Lower lobe of right lung (tissue), 2 donors: ENCODE data around the gene ZMYND19. TPM values are rescaled to one million over a fixed set of nuclear protein-coding genes. Genes with fewer than 3 reads are reported as not detected.
"Not testable (repeated sequence)": the region's sequence is repeated elsewhere in the genome, so short reads cannot be mapped to it uniquely, and the experiment has no call there.

Experiments
- ATAC-seq, 2 donors: fragments of 200-7000 bp; cut with Tn5 transposase; one replicate each; pipeline ENCODE4 v1.9.1; 2020 to 2022; ENCODE audit warnings: mild to moderate bottlenecking in 2 of 2, moderate library complexity in 2 of 2
- DNase-seq: peaks from one replicate; pipeline ENCODE4 v3.0.0-alpha.2; 2020
- H3K27ac ChIP-seq: fragments of 200-600 bp; one replicate; pipeline ENCODE4 v1.8.0; 2022
- H3K27me3 ChIP-seq: fragments of 200-600 bp; one replicate; pipeline ENCODE4 v1.8.0; 2022; ENCODE audit warnings: low read depth
- H3K36me3 ChIP-seq: fragments of 200-600 bp; one replicate; pipeline ENCODE4 v1.8.0; 2022; ENCODE audit warnings: mild to moderate bottlenecking
- H3K4me1 ChIP-seq: fragments of 200-600 bp; one replicate; pipeline ENCODE4 v1.8.0; 2022
- H3K4me3 ChIP-seq: fragments of 200-600 bp; one replicate; pipeline ENCODE4 v1.8.0; 2022; ENCODE audit warnings: mild to moderate bottlenecking
- H3K9me3 ChIP-seq: fragments of 200-600 bp; one replicate; pipeline ENCODE4 v1.8.0; 2022
- CTCF ChIP-seq: fragments of 200-600 bp; IDR thresholded peaks from one replicate; pipeline ENCODE4 v1.8.0; 2022; ENCODE audit warnings: antibody characterized with exemption, mild to moderate bottlenecking
- intact Hi-C: fragments of 100-400 bp; cut with DNase I; formaldehyde crosslinking; loops from one replicate; pipeline ENCODE4 v1.11.0; 2022
- total RNA-seq: library from RNA; stranded (reverse); fragmentation: NEBNext Ultra II Directional; extraction: Animal tissue kit (Norgen Biotek cat#: 25700); gene quantifications from one replicate; pipeline ENCODE4 v1.2.1, GENCODE V29; 2021
- donor health status: DM: no; HTN: yes; CAD: no; lungs with severe emphysema.

ZMYND19 gene
- total RNA-seq, 1 donor from 2014 or later, result 15.2 TPM

DNA sequence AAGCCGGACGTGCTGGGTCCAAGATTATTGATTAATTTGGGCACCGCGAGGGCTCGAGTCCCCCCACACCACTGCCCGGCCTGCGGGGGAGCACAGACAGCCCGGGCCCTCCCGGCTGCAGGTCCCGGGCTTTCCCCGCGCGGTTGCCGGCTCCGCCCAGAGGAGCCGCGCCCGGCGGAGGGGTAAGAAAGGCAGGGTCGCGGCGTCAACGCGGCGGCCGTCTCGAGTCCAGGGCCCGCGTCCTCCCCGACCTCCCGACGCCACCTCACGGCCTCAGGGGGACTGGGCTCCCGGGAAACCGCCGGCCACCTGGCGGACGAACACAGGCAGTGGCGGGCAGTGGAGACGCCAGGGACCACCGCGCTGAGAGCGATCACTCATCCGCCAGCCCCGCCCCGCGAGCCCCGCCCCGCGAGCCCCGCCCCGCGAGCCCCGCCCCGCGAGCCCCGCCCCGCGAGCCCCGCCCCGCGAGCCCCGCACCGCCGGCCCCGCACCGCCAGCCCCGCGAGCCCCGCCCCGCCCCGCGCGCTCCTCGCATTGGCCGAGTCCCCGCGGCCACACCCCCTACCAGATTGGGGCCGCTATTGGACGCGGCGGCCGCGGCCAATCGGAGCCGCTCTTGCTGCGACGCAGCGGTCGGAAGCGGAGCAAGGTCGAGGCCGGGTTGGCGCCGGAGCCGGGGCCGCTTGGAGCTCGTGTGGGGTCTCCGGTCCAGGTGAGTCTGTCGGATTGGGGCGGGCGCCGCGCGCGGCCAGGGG, 38.9 kb downstream of the ZMYND19 start, which contains the start of gene MRPL41:
Gene MRPL41 (plus strand): TSS at position 616 of the 758 bp plus-strand sequence. CDS start 203 bp downstream, outside the sequence.
- Histone ChIP-seq H3K4me1 (peaks cover 23% of the 10 kb centered on the region), H3K27me3 (no peaks in the 10 kb centered on the region), H3K36me3 (peaks cover 29% of the 10 kb centered on the region), H3K4me3 (peak within 1 kb of the TSS; percentile 80), H3K27ac (peak within 1 kb of the TSS; percentile 85), H3K9me3 (no peaks in the 10 kb centered on the region)
- ATAC-seq, result peak; percentile 90 to 92
- peak; percentile 93 for DNase-seq
- intact Hi-C loops, result no loop called here
- peak; percentile 52 for TF ChIP-seq CTCF

DNA sequence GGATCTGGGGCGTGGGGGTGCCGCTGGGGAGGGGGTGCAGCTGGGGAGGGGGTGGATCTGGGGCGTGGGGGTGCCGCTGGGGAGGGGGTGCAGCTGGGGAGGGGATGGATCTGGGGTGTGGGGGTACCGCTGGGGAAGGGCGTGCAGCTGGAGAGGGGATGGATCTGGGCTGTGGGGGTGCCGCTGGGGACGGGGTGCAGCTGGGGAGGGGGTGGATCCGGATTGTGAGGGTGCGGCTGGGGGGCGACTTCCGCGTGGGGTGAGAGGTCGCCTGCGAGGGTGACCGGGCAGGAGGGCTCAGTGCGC, 39.4 kb downstream of the ZMYND19 start:
- intact Hi-C loops, H3K27me3 ChIP-seq, H3K9me3 ChIP-seq, DNase-seq: not testable (repeated sequence)
- Histone ChIP-seq H3K27ac (peak overlapping the region; percentile 84), H3K36me3 (peaks cover 23% of the 10 kb centered on the region), H3K4me1 (peaks cover 23% of the 10 kb centered on the region), H3K4me3 (peak overlapping the region; percentile 80)
- peak in 1 of 2 donors; percentile 12 for ATAC-seq

DNA sequence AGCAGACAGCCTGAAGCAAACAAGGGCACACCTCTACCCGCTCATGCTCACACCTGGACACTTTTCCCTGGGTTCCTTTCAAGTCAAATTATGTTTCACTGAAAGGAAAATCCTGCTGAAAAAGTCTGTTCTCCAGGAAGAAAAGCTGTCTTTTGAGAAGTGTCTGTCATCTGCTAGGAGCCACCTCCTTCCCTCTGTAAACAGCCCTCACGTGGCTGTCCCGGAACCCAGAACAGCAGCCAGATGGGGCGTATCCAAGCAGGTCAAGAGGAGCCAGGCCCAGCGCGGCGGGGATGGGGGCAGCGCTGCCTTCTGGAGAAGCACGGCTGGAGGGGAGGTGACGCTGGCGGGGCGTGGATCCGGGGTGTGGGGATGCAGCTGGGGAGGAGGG, 40.1 kb downstream of the ZMYND19 start, which contains the start of gene PNPLA7:
Gene PNPLA7 (minus strand): TSS at position 172 of the 391 bp plus-strand sequence. CDS start 205 bp downstream, outside the sequence.
- Histone ChIP-seq H3K27ac (peak within 1 kb of the TSS; percentile 84), H3K36me3 (peaks cover 16% of the 10 kb centered on the region), H3K4me1 (peaks cover 23% of the 10 kb centered on the region), H3K4me3 (peak within 1 kb of the TSS; percentile 80), H3K9me3 (no peaks in the 10 kb centered on the region), H3K27me3 (no peaks in the 10 kb centered on the region)
- peak; percentile 89 to 90 for ATAC-seq
- intact Hi-C loops, result no loop called here
- no peak for TF ChIP-seq CTCF
- peak; percentile 92 for DNase-seq

DNA sequence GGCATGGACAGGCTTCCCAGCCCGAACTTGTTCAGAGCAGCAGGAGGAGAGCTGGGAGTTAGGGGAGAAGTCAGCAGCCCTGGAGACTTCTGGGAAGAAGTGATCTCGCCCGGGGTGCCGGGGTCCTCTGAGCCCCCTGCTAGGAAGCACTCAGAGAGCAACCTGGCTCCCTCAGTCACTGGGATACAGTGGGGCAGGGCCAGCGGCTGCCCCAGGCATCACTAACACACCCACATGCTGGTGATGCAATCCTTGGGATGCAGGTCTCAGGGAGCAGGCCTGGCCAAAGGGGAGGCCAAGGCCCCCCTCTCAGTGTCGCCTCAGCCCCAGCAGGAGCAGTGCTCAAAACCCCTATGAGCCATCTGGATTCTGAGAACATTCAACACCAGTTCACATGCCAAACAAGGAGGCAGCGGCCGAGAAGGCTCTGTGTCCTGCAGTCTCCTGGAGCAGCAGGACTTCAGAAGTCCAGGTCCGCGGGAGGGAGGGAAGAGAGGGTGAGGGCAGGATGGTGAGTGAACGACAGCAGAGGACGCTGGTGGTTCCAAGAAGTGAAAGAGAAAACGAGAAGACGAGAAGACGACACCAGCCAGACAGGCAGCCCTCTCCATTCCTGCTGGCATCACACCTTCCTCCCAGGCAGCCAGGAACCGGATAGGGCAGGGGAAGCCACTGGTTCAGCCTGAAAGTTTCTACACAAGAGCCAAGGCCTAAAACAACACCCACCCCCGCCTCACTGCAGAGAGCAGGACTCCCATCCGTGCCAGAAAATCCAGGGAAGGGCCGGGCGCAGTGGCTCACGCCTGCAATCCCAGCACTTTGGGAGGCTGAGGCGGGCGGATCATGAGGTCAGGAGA, 42.4 kb downstream of the ZMYND19 start:
- no peak for DNase-seq
- no peak for ATAC-seq
- no peaks in the 10 kb centered on the region for H3K27me3 ChIP-seq
- no peak overlapping the region for H3K4me3 ChIP-seq
- intact Hi-C loops, result no loop called here
- peaks cover 23% of the 10 kb centered on the region for H3K4me1 ChIP-seq
- no peak for TF ChIP-seq CTCF
- no peak overlapping the region for H3K27ac ChIP-seq
- peaks cover 6% of the 10 kb centered on the region for H3K36me3 ChIP-seq
- H3K9me3 ChIP-seq, result no peaks in the 10 kb centered on the region

DNA sequence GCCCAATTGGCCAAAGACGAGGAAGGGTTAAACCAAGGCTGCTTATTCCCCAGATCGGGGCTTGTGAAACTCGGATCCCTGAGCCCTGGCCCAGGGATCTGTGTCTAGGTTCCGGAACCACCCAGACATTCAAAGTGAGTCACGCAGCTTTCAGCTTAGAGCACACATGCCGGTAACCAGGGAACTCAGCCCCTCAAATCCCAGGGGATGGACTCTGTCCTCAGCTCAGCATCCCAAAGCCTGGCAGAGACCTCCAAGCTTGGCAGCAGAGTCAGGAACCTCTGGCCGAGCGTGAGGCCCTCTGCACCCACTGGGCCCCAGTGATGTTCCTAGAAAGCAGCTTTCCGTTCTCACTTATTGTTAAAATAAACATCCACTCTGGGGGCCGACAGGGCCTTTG, 45.2 kb downstream of the ZMYND19 start:
- Histone ChIP-seq H3K27me3 (no peaks in the 10 kb centered on the region), H3K4me3 (no peak overlapping the region), H3K36me3 (peaks cover 22% of the 10 kb centered on the region), H3K4me1 (peaks cover 14% of the 10 kb centered on the region), H3K9me3 (no peaks in the 10 kb centered on the region), H3K27ac (no peak overlapping the region)
- no peak for TF ChIP-seq CTCF
- ATAC-seq (no peak), DNase-seq (no peak)
- intact Hi-C loops, result no loop called here
